Activated CD8-positive, alpha-beta T cell treated with anti-CD3 and anti-CD28 coated beads for 36 hours (primary cell): ENCODE results near the gene MRTFA. TPM values are rescaled to one million over a fixed set of nuclear protein-coding genes. Genes with fewer than 3 reads are reported as not detected.
A peak's percentile ranks its signal among the peaks of the same experiment; 100 is the strongest.

Experiments used
- ATAC-seq: fragments of 200-7000 bp; cut with Tn5 transposase; one replicate; pipeline ENCODE4 v1.10.0; 2021; ENCODE audit warnings: mild to moderate bottlenecking, moderate library complexity
- CTCF ChIA-PET: fragments of 350-600 bp; sonication (Branson Sonifier 250); formaldehyde crosslinking; loops from one replicate; lab custom pipeline; 2021; ENCODE audit warnings: antibody characterized with exemption; lab: Charles Lee
- POLR2A ChIA-PET: fragments of 350-600 bp; sonication (Branson Sonifier 250); formaldehyde crosslinking; loops from one replicate; lab custom pipeline; 2021; ENCODE audit warnings: antibody characterized with exemption; lab: Charles Lee
- DNase-seq: peaks from one replicate; pipeline ENCODE4 v3.0.0-alpha.2; 2020
- H3K27ac Mint-ChIP-seq: one replicate; pipeline ENCODE4 v1.8.0; 2021; ENCODE audit warnings: mild to moderate bottlenecking, mixed read lengths
- H3K27me3 Mint-ChIP-seq: one replicate; pipeline ENCODE4 v1.8.0; 2021; ENCODE audit warnings: mixed read lengths
- H3K36me3 Mint-ChIP-seq: one replicate; pipeline ENCODE4 v1.8.0; 2021; ENCODE audit warnings: low read depth, mixed read lengths
- H3K4me1 Mint-ChIP-seq: one replicate; pipeline ENCODE4 v1.8.0; 2021; ENCODE audit warnings: low read depth, mixed read lengths
- H3K4me3 Mint-ChIP-seq: one replicate; pipeline ENCODE4 v1.8.0; 2021; ENCODE audit warnings: mild to moderate bottlenecking, moderate library complexity, mixed read lengths
- H3K9me3 Mint-ChIP-seq: one replicate; pipeline ENCODE4 v1.8.0; 2021; ENCODE audit warnings: mixed read lengths
- intact Hi-C: fragments of 100-400 bp; cut with micrococcal nuclease; formaldehyde crosslinking; loops from one replicate; pipeline ENCODE4 v1.10.0; 2022
- total RNA-seq, 2 experiments: library from RNA; stranded (reverse); gene quantifications; one replicate each; pipeline ENCODE4 v1.2.3, GENCODE V29; 2021
- TF ChIP-seq, protein P1 (sequence below): fragments of 200-600 bp; IDR thresholded peaks from one replicate; pipeline ENCODE4 v1.8.0; 2022; ENCODE audit warnings: antibody characterized with exemption, mild to moderate bottlenecking

Gene MRTFA
- total RNA-seq, 2 experiments from 2014 or later, result 37.4 to 40.0 TPM

DNA sequence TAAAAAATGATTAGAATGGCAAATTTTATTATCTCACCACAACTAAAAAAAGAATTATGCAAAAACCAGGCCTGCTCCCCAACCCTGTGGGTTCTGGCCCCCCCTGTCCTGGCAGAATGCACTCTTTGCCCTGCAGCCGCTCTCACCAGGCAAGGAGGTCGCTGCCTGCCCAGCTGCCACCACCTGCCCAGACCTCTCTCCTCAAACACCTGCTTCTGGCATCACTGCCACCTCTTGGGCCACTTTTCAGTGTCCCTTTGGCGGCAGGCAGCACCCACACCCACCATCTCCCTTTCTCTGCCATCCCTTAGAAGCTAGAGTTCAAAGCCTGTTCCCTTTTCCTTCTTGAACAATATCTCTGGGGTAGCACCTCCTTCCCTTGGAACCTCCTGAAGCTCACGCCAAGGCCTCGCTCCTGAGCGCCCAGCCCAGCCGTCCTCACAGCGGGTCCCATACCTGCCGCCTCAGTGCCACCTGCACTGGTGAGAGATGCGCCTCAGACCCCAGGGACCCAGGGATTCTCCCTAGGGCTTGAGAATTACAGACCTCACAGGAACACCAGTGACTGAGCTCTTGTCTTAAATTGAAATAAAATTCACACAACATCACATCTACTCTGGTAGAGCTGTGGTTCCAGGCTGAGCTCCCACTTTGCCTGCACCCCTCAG is 221.5 kb downstream of the MRTFA start:
- TF ChIP-seq, protein P1, sequence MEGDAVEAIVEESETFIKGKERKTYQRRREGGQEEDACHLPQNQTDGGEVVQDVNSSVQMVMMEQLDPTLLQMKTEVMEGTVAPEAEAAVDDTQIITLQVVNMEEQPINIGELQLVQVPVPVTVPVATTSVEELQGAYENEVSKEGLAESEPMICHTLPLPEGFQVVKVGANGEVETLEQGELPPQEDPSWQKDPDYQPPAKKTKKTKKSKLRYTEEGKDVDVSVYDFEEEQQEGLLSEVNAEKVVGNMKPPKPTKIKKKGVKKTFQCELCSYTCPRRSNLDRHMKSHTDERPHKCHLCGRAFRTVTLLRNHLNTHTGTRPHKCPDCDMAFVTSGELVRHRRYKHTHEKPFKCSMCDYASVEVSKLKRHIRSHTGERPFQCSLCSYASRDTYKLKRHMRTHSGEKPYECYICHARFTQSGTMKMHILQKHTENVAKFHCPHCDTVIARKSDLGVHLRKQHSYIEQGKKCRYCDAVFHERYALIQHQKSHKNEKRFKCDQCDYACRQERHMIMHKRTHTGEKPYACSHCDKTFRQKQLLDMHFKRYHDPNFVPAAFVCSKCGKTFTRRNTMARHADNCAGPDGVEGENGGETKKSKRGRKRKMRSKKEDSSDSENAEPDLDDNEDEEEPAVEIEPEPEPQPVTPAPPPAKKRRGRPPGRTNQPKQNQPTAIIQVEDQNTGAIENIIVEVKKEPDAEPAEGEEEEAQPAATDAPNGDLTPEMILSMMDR, result no peak
- ChIA-PET POLR2A (interaction anchor here (4.2 kb wide), 1 partner anchor 8 kb away, joined by 21 read pairs; no protein-coding TSS in a partner anchor), CTCF (interaction anchor here (0.7 to 1.5 kb wide), 4 partner anchors 14 to 72 kb away, joined by 3 to 8 read pairs (median 3); no protein-coding TSS in a partner anchor)
- DNase-seq (no peak), ATAC-seq (no peak)
- peaks cover 34% of the 10 kb centered on the region for H3K4me1 Mint-ChIP-seq
- peaks cover 30% of the 10 kb centered on the region for H3K36me3 Mint-ChIP-seq
- intact Hi-C loops, result no loop called here
- H3K9me3 Mint-ChIP-seq, result no peaks in the 10 kb centered on the region
- H3K27ac Mint-ChIP-seq, result peak overlapping the region; percentile 84
- H3K4me3 Mint-ChIP-seq, result no peak overlapping the region
- H3K27me3 Mint-ChIP-seq, result no peaks in the 10 kb centered on the region

- ChIA-PET POLR2A (no interaction called here), CTCF (interaction anchor here (0.7 kb wide), 1 partner anchor 22 kb away, joined by 3 read pairs; no protein-coding TSS in a partner anchor)
- TF ChIP-seq, protein P1, result no peak
- H3K27ac Mint-ChIP-seq, result peak overlapping the region; percentile 84
- H3K9me3 Mint-ChIP-seq, result no peaks in the 10 kb centered on the region
- intact Hi-C loops, result no loop called here
- H3K27me3 Mint-ChIP-seq, result no peaks in the 10 kb centered on the region
- peaks cover 25% of the 10 kb centered on the region for H3K36me3 Mint-ChIP-seq
- H3K4me1 Mint-ChIP-seq, result peaks cover 28% of the 10 kb centered on the region
- no peak overlapping the region for H3K4me3 Mint-ChIP-seq
- ATAC-seq (no peak), DNase-seq (no peak)
These were observed 222.2 kb downstream of the MRTFA start for GRCh38 chr22:40414311-40414710.

DNA sequence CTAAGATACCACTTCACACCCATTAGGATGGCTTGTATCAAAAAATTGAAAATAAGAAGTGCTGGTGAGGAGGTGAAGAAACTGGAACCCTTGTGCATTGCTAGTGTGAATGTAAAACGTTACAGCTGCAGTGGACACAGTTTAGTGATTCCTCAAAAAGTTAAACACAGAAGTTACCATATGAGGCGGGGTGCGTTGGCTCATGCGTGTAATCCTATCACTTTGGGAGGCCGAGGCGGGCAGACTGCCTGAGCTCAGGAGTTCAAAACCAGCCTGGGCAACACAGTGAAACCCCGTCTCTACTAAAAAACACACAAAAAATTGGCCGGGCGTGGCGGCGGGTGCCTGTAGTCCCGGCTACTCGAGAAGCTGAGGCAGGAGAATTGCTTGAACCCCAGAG is 222.6 kb downstream of the MRTFA start:
- ChIA-PET POLR2A (no interaction called here), CTCF (no interaction called here)
- no peak overlapping the region for H3K4me3 Mint-ChIP-seq
- TF ChIP-seq, protein P1, result no peak
- ATAC-seq (no peak), DNase-seq (no peak)
- peaks cover 25% of the 10 kb centered on the region for H3K36me3 Mint-ChIP-seq
- H3K27ac Mint-ChIP-seq, result peak overlapping the region; percentile 44
- intact Hi-C loops, result no loop called here
- H3K4me1 Mint-ChIP-seq, result peaks cover 26% of the 10 kb centered on the region
- no peaks in the 10 kb centered on the region for H3K9me3 Mint-ChIP-seq
- no peaks in the 10 kb centered on the region for H3K27me3 Mint-ChIP-seq

DNA sequence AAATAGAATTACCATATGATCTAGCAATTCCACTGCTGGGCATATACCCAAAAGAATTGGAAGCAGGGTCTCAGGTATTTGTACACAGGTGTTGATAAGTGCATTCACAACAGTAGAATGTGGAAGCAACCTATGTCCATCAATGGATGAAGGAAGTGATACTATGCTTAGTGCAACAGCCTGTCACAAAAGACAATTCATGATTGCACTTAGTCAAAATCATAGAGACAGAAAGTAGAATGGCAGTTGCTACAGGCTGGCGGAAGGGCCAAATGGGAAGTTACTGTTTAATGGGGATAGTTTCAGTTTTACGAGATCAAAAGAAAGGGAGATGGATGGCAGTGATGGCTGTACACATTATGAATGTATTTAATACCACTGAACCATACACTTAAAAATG is 224.1 kb downstream of the MRTFA start:
- intact Hi-C loops, result no loop called here
- DNase-seq (no peak), ATAC-seq (no peak)
- TF ChIP-seq, protein P1, result no peak
- H3K36me3 Mint-ChIP-seq, result peaks cover 25% of the 10 kb centered on the region
- no peak overlapping the region for H3K4me3 Mint-ChIP-seq
- no peaks in the 10 kb centered on the region for H3K9me3 Mint-ChIP-seq
- peak overlapping the region; percentile 28 for H3K27ac Mint-ChIP-seq
- H3K4me1 Mint-ChIP-seq, result peaks cover 26% of the 10 kb centered on the region
- no peaks in the 10 kb centered on the region for H3K27me3 Mint-ChIP-seq
- CTCF ChIA-PET, result no interaction called here
- POLR2A ChIA-PET, result no interaction called here

- no peak for DNase-seq
- peaks cover 20% of the 10 kb centered on the region for H3K4me1 Mint-ChIP-seq
- ChIA-PET CTCF (no interaction called here), POLR2A (no interaction called here)
- H3K27me3 Mint-ChIP-seq, result no peaks in the 10 kb centered on the region
- intact Hi-C loops, result no loop called here
- no peak for ATAC-seq
- no peak overlapping the region for H3K27ac Mint-ChIP-seq
- H3K36me3 Mint-ChIP-seq, result peaks cover 20% of the 10 kb centered on the region
- TF ChIP-seq, protein P1, result no peak
- no peak overlapping the region for H3K4me3 Mint-ChIP-seq
- no peaks in the 10 kb centered on the region for H3K9me3 Mint-ChIP-seq
These were observed 225.0 kb downstream of the MRTFA start for GRCh38 chr22:40411506-40411861.
